ENCODE results near the gene GABARAPL1. TPM values are rescaled to one million over a fixed set of nuclear protein-coding genes. Genes with fewer than 3 reads are reported as not detected.

The GABARAPL1 gene
- total and polyA plus RNA-seq, 10 of the 15 experiments (the other 5 are each of a cell fraction or from before 2014, with no cell fraction given): 0.42 to 3.7 (median 1.4) TPM

DNA sequence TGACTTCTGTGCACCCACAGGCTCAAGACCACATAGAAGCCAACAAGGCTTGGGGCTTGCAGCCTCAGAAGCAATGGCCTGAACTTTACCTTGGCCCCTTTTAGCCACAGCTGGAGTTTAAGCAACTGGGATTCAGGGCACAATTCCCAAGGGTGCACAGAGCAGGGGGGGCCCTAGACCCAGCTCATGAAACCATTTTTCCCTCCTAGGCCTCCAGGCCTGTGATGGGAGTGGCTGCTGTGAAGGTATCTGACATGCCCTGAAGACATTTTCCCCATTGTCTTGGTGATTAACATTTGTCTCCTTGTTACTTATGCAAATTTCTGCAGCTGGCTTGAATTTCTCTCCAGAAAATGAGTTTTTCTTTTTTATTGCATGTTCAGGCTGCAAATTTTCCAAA, 21.9 kb downstream of the GABARAPL1 start:
- no peak overlapping the region for H3K27ac ChIP-seq (ENCODE audit: control insufficient read depth, insufficient read depth)
- no peak overlapping the region for H3K4me3 ChIP-seq
- H3K79me2 ChIP-seq (ENCODE audit: control insufficient read depth, insufficient read depth, low read length): no peaks in the 10 kb centered on the region
- H3K4me1 ChIP-seq (ENCODE audit: control insufficient read depth, insufficient read depth, low read length): 0 out of 2 replicates have a peak, but pooled peaks cover 4% of the 10 kb centered on the region
- TF ChIP-seq CBX5 (IDR thresholded peaks at IDR 0.05; ENCODE audit: low read depth) (no peak), YBX1 (IDR thresholded peaks at IDR 0.05) (no peak), MTA3 (IDR thresholded peaks at IDR 0.05; ENCODE audit: borderline replicate concordance, low read length) (no peak), RFX5 (IDR thresholded peaks at IDR 0.05; ENCODE audit: low read depth, low read length) (no peak), ESRRA (IDR thresholded peaks at IDR 0.05; ENCODE audit: low read length) (no peak), LARP7 (IDR thresholded peaks at IDR 0.05) (no peak), NBN (IDR thresholded peaks at IDR 0.05) (no peak), ETV6 (conservative IDR thresholded peaks at IDR 0.05 in 1 of 2, IDR thresholded peaks at IDR 0.05 in 1 of 2; ENCODE audit: borderline replicate concordance in 1 of 2, low read depth in 1 of 2) (no peak), GABPA (IDR thresholded peaks at IDR 0.05; ENCODE audit: low read depth) (no peak)
- TF ChIP-seq, protein P1, sequence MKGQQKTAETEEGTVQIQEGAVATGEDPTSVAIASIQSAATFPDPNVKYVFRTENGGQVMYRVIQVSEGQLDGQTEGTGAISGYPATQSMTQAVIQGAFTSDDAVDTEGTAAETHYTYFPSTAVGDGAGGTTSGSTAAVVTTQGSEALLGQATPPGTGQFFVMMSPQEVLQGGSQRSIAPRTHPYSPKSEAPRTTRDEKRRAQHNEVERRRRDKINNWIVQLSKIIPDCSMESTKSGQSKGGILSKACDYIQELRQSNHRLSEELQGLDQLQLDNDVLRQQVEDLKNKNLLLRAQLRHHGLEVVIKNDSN (IDR thresholded peaks at IDR 0.05; ENCODE audit: borderline replicate concordance, extremely low read length, insufficient read depth, low read depth, low read length): no peak
- no peak overlapping the region for H2AFZ ChIP-seq (ENCODE audit: control insufficient read depth, low read depth, low read length)
- CTCF ChIA-PET: no interaction called here
- RAD21 ChIA-PET (ENCODE audit: unreplicated experiment): no interaction called here
- no peaks in the 10 kb centered on the region for H4K20me1 ChIP-seq (ENCODE audit: control insufficient read depth, insufficient read depth)
- H3K9me3 ChIP-seq (replicated peaks; ENCODE audit: control insufficient read depth, insufficient read depth, low read length): peaks cover 12% of the 10 kb centered on the region; the same call in 2 of the 3 replicates
- H3K4me2 ChIP-seq (ENCODE audit: control insufficient read depth, insufficient read depth): no peak overlapping the region
- SMC1A ChIA-PET (ENCODE audit: uncharacterized antibody, unreplicated experiment): interaction anchor here (1.2 to 1.8 kb wide), 2 partner anchors 39 to 277 kb away, joined by 3 to 4 read pairs; no protein-coding TSS in a partner anchor
- POLR2A ChIA-PET: no interaction called here
- H3K27me3 ChIP-seq (replicated peaks in 1 of 2; ENCODE audit: control insufficient read depth in 2 of 2, insufficient read depth in 2 of 2, low read length in 1 of 2): no peaks in the 10 kb centered on the region
- DNase-seq (ENCODE audit: low read depth, low spot score): no peak
- intact Hi-C loops (cut with micrococcal nuclease; ENCODE audit: unreplicated experiment) (loop anchor here (2.0 kb wide), 1 partner anchor 96 kb away; no protein-coding TSS in a partner anchor), in situ Hi-C loops (cut with MboI) (no loop called here)
- no peak for FAIRE-seq
- no peak overlapping the region for H3K9ac ChIP-seq (ENCODE audit: control insufficient read depth, insufficient read depth, low read length)
- no TSS peak for BruUV-seq (replicated peaks)
- ATAC-seq: no peak
- no peaks in the 10 kb centered on the region for H3K36me3 ChIP-seq (ENCODE audit: control insufficient read depth in 2 of 2, insufficient read depth in 2 of 2, low read length in 1 of 2)

All from GM12878 (cell line).